GM18870 (cell line): ENCODE results near the gene RABGEF1.
"Not testable (repeated sequence)": the region's sequence is repeated elsewhere in the genome, so short reads cannot be mapped to it uniquely, and the experiment has no call there.

ENCODE experiments used
- ATAC-seq: cut with Tn5 transposase; IDR thresholded peaks from one replicate; pipeline ENCODE4 v1.9.1; 2021; ENCODE audit warnings: moderate library complexity; ENCODE audit not compliant: unreplicated experiment

The RABGEF1 gene

GRCh38 chr7:66740302-66740979, at the start of gene RABGEF1:
Gene RABGEF1, plus strand, starts transcription at chr7:66740733. Its CDS starts 31,167 bp downstream, at chr7:66771900.
- peak; percentile 73 for ATAC-seq

- no peak for ATAC-seq
Measured at GRCh38 chr7:66693331-66693730, 47.2 kb upstream of the RABGEF1 start.

- no peak for ATAC-seq
Measured at GRCh38 chr7:66694286-66694685, 46.2 kb upstream of the RABGEF1 start.

GRCh38 chr7:66695417-66695816, 45.1 kb upstream of the RABGEF1 start:
- ATAC-seq: not testable (repeated sequence)

- not testable (repeated sequence) for ATAC-seq
Measured at GRCh38 chr7:66696134-66696533, 44.4 kb upstream of the RABGEF1 start.

- ATAC-seq: no peak
Measured at GRCh38 chr7:66696774-66697191, 43.8 kb upstream of the RABGEF1 start.

GRCh38 chr7:66697449-66698438, 42.8 kb upstream of the RABGEF1 start:
- ATAC-seq: no peak

GRCh38 chr7:66698652-66699205, 41.8 kb upstream of the RABGEF1 start:
- no peak for ATAC-seq

- ATAC-seq: no peak
Measured at GRCh38 chr7:66699998-66700397, 40.5 kb upstream of the RABGEF1 start.

GRCh38 chr7:66700633-66701131, 39.9 kb upstream of the RABGEF1 start:
- no peak for ATAC-seq

- no peak for ATAC-seq
Measured at GRCh38 chr7:66707825-66708224, 32.7 kb upstream of the RABGEF1 start.

GRCh38 chr7:66710752-66711151, 29.8 kb upstream of the RABGEF1 start:
- ATAC-seq: not testable (repeated sequence)

- no peak for ATAC-seq
Measured at GRCh38 chr7:66713687-66714086, 26.8 kb upstream of the RABGEF1 start.

- not testable (repeated sequence) for ATAC-seq
Measured at GRCh38 chr7:66716634-66717033, 23.9 kb upstream of the RABGEF1 start.

GRCh38 chr7:66720561-66720960, 20.0 kb upstream of the RABGEF1 start:
- ATAC-seq: no peak

GRCh38 chr7:66725843-66726242, 14.7 kb upstream of the RABGEF1 start:
- ATAC-seq: no peak

GRCh38 chr7:66727058-66727457, 13.5 kb upstream of the RABGEF1 start:
- ATAC-seq: no peak

- ATAC-seq: no peak
Measured at GRCh38 chr7:66728571-66728970, 12.0 kb upstream of the RABGEF1 start.

- no peak for ATAC-seq
Measured at GRCh38 chr7:66729274-66729673, 11.3 kb upstream of the RABGEF1 start.

GRCh38 chr7:66731986-66732385, 8.5 kb upstream of the RABGEF1 start:
- ATAC-seq: no peak

- ATAC-seq: no peak
Measured at GRCh38 chr7:66732439-66732838, 8.1 kb upstream of the RABGEF1 start.
